Sciatic nerve (tissue), 1 donor: ENCODE data around the gene DEFB118. TPM values are rescaled to one million over a fixed set of nuclear protein-coding genes. Genes with fewer than 3 reads are reported as not detected.

Experiments
- total RNA-seq: library from RNA; stranded (reverse); fragmentation: NEBNext Ultra II Directional; extraction: Animal tissue kit (Norgen Biotek cat#: 25700); gene quantifications from one replicate; pipeline ENCODE4 v1.2.1, GENCODE V29; 2021
- donor health status: DM: no; HTN: no; CAD: no.

Gene DEFB118
- total RNA-seq, 1 donor from 2014 or later, result not detected

Other genes starting within 250 kb of the DEFB118 start
- not detected for gene DEFB115, start 110.9 kb upstream of the DEFB118 start, total RNA-seq
- gene DEFB116, start 60.0 kb upstream of the DEFB118 start, total RNA-seq, result not detected
- not detected for gene DEFB119, start 22.0 kb downstream of the DEFB118 start, total RNA-seq
- gene DEFB121, start 37.6 kb downstream of the DEFB118 start, total RNA-seq, result not detected
- gene DEFB123, start 72.0 kb downstream of the DEFB118 start, total RNA-seq, result not detected
- 1.8 TPM for gene DEFB124, start 106.5 kb downstream of the DEFB118 start, total RNA-seq
- gene REM1, start 106.7 kb downstream of the DEFB118 start, total RNA-seq, result 7.2 TPM
- gene HM13, start 145.8 kb downstream of the DEFB118 start, total RNA-seq, result 106 TPM
- 373 TPM for gene ID1, start 236.7 kb downstream of the DEFB118 start, total RNA-seq